HG03280 (cell line): ENCODE results near the gene SORCS3.

Experiments
- ATAC-seq: cut with Tn5 transposase; IDR thresholded peaks from one replicate; pipeline ENCODE4 v1.9.1; 2021; ENCODE audit warnings: mild to moderate bottlenecking, moderate library complexity; ENCODE audit not compliant: unreplicated experiment

Gene SORCS3

GRCh38 chr10:104641187-104641936 lies at the start of gene SORCS3:
Gene SORCS3, plus strand, starts transcription at chr10:104641290.
- ATAC-seq, result no peak

DNA sequence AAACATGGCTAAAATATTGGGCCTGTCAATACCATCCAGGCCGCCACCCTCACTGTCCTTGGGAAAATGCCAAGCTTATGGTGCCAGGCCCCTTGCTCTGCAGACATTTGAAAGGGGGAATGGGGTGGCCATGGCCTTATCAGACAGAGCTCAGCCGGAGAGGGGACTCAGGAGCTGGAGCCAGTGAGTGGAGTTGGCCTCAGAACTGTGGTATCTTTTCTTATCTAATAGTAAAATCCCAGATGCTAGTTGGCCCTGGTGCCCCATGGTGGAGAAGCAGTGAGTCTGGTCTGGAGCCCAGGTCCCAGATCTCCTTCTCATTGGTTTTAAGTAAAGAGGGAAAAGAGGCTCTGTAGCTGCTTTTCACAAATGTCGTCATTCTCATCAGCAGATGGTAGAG lies 49.6 kb upstream of the SORCS3 start:
- ATAC-seq, result no peak

GRCh38 chr10:104601166-104601565 lies 39.9 kb upstream of the SORCS3 start:
- ATAC-seq, result no peak

DNA sequence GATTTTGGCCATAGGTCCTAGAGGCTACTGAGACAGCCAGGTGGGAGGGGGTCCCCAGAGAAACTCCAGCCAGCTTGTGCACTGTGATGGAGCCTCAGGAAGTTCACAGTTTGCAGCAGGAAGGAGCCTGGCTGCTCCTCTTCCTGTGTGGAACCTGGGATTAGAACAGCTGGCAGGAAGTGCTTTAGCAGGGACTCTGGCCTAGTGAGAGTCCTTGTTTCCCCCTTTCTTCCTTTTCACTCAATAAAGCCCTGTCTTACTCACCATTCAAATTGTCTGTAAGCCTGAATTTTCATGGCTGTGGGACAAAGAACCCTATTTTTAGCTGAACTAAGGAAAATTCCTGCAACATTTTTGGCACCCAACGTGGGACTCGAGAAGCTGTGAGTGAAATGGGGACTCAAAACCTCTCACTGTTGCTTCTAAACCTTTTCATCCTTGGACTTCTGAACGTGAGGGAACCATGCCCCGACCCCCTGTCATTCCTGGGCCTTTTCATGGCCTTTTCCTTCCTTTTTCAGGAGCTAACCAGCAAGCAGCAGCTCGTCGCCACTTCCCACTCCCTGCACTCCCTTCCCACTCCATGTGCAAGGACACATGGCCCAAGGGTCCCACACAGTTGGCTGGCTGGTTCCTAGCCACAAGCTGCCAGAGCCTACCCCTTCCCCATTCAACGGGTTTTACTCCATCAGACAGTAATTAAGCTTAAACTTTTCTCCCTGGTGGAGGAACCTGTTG lies 32.8 kb upstream of the SORCS3 start:
- no peak for ATAC-seq

GRCh38 chr10:104612571-104613205 lies 28.4 kb upstream of the SORCS3 start:
- no peak for ATAC-seq

DNA sequence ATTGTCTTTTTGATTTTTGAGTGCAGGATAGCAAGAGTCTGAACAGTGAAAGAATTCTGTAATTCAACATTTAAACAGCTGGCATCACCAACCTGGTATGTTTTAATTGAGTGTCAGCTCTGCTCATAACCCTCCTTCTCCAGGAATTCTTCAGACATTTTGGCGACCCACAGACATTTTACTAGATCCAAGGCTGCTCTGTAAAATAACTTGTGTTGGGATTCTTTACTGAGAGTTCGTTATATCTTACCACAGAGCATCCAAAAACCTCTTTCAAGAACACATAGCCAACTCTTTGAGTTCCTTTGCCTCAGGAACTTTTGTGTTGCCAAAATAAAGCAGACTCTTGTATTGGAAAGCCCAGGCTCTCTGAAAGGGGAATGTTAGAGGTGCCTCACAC lies 27.7 kb upstream of the SORCS3 start:
- no peak for ATAC-seq

DNA sequence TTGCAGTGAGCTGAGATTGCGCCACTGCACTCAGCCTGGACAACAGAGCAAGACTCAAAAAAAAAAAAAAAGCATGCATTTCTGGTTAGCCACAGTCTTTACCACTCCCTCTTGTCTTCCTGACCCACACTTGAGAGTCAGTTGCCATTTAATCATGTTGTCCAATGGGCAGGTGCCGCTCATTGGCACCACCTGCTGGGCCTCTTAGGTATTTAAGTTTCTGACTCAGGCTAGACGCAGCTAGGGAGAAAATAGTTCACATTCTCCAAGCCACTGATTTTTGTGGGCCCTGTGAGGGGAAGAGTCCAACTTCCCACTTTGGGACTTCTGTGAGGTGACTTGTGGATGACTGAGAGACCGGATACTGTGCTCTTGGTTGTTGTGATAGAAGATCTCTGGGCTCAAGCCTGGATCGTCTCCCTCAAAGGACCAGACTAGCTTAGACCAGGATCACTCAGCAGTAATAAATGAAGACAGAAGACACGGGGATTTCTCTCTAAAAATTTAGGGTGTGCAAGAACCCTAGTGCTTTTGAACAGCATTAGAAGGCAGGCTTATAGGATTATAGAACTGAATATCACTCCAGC lies 26.8 kb upstream of the SORCS3 start:
- ATAC-seq, result no peak

GRCh38 chr10:104615136-104615535 lies 26.0 kb upstream of the SORCS3 start:
- ATAC-seq, result no peak

DNA sequence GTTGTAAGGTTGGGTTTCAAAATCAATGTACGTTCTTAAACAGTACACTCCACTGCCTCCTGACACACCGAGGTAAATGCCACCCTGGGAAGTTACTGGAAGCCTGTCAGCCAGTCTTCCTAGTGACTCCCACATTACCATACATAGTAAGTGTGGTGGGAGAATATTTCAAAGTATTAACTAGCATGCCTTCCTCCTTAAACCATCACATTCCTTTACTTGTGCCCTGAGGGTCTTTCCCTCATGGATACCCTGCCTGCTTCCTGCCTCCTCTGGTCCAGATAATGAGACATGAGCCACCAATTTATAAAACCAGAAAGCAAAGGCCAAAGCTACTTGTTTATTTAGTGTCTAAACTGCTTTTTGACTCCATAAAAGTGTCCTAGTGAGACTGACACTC lies 23.3 kb upstream of the SORCS3 start:
- ATAC-seq, result no peak

DNA sequence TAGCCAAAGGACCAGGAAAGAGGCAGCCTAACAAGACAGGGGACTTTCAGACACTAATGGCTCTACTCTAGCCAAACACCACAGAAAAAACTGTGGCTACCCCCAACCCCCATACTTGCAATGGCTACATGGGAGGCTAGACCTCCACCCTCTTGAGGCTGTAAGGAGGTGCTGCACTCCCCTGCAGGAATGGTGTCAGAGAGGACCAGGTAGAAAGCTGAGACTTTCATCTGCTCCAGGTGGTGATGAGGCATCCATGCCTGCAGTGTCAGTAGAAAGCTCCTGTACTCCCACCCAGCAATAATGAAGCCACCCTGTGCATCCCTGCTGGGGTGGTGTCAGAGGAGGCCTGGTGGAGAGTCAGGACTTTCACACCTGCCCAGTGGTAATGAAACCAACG lies 18.9 kb upstream of the SORCS3 start:
- ATAC-seq, result no peak

DNA sequence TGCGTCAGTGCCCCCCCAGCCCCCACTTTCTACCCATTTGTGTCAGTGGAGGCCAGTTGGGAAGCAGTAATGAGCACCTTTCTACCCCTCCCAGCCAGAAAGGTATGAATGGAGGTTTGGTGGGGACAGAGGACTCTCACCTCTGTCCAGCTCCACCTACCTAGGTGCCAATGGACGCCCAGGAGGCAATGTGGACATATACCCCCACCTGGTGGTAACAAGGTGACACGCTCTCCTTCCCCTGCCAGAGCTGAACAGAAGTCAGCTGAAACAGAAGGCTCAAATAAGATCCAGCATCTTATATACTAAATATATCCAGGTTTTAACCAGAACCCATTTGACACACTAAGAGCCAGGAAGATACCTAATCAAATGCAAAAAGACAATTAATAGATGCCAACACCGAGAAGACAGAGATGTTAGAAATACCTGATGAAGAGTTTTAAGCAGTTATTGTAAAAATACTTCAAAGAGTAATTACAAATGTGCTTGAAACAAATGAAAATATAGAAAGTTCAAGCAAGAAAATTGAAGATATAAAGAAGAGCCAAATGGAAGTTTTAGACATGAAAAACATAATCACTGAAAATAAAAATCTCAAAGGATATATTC lies 18.4 kb upstream of the SORCS3 start:
- ATAC-seq, result no peak

GRCh38 chr10:104630731-104631130 lies 10.4 kb upstream of the SORCS3 start:
- no peak for ATAC-seq

DNA sequence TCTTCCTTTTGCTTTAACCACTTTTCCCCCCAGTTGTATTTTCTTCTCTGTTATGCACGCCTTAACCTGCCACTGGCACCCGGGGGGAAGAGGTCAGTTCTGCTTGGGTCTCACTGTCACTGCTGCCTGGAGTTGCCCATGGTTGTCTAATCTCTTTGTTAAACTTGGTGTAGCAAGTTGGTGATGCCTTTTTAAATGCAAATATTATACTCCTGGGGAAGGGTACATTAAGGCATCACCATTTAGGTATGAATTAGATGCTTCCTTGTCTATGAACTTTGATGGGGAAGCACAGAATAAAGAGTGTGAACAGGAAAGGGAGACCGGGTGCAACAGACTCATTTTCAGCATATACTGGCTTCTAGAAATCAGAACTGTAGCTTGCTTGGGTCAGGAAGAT lies 9.1 kb upstream of the SORCS3 start:
- ATAC-seq, result no peak

- ATAC-seq, result no peak
These were observed 2.1 kb upstream of the SORCS3 start for GRCh38 chr10:104638861-104639589.

GRCh38 chr10:104639590-104640338 lies 1.3 kb upstream of the SORCS3 start:
- ATAC-seq, result no peak

GRCh38 chr10:104640339-104641186 lies 527 bp upstream of the SORCS3 start:
- no peak for ATAC-seq

DNA sequence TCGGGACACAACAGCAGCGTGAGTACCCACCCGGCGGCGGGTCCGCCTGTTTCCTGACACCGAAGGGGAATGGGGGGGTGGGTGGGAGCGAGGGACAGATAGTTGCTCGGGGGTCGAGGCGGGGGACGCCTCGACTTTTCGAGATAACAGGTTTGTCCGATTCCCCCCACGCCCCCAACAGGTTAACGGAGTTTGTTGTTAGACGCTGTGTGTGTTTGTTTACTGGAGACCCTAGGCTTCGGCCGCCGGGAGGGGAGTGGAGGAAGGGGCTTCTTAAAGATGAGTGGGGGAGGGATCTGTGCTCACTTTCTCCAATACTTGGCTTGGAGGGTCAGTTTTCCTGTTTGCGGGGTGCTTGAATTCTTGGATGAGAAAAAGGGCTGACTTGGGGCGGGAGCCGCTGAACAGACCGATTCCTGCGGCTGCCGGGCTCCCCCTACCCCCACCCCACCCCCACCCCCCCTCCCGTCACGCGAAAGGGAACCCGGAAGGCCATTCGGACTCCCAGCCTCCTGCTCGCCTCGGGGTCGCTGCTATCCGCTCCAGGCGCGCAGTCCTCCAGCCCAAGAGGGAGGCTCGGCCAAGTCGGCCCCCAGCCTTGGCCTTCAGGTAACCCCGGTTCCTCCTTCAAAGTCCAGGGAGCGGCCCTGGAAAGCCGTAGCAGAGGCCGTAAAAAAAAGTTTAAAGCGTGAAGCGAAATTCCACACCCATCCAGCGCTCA lies 1.0 kb downstream of the SORCS3 start:
- ATAC-seq, result no peak

GRCh38 chr10:104642658-104643302 lies 1.7 kb downstream of the SORCS3 start:
- ATAC-seq, result no peak
